DOHH2 (cell line): ENCODE measurements around the gene CARD11.

Source experiments
- CTCF ChIP-seq: fragments of 200-600 bp; sonication (generic); IDR thresholded peaks from one replicate; pipeline ENCODE4 v1.5.1; 2014; ENCODE audit warnings: antibody characterized with exemption, mild to moderate bottlenecking, low read depth, low read length; ENCODE audit not compliant: poor library complexity, severe bottlenecking
- EZH2phosphoT487 ChIP-seq: fragments of 200-600 bp; sonication (generic); IDR thresholded peaks from 2 replicates; pipeline ENCODE4 v1.6.1; 2017; ENCODE audit warnings: borderline replicate concordance, mild to moderate bottlenecking, antibody characterized with exemption, low read length, moderate library complexity, mixed read lengths

DNA sequence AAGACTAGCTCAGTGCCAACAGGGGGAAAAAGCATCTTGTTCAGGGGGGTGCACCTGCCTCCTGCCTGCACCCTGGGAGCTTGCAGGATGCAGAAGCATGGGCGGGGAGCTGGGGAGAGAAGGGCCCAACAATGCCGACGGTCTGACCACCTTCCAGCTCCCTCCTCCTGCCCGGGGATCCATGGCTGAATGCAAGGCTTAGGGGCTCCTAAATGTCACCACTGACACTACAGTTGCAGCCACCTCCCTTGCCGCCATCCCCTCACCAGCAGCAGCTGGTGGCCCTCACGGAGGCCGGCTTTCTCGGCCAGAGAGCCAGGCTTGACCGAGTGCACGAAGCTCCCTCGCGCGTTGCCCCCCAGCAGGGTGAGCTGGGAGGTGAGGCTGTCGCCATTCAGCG is 120.8 kb downstream of the CARD11 start:
- TF ChIP-seq CTCF (no peak), EZH2phosphoT487 (no peak)
